Glutamatergic neuron (in vitro differentiated cells): ENCODE results near the gene PRRX1. TPM values are rescaled to one million over a fixed set of nuclear protein-coding genes. Genes with fewer than 3 reads are reported as not detected.

Experiments used
- DNase-seq: peaks from one replicate; pipeline ENCODE4 v3.0.0; 2022
- H3K27ac Mint-ChIP-seq: one replicate; pipeline ENCODE4 v1.8.0; 2020; ENCODE audit warnings: mild to moderate bottlenecking, mixed read lengths, inconsistent platforms; ENCODE audit not compliant: unreplicated experiment
- H3K27me3 Mint-ChIP-seq: one replicate; pipeline ENCODE4 v1.8.0; 2020; ENCODE audit warnings: mild to moderate bottlenecking, moderate library complexity, mixed read lengths, inconsistent platforms; ENCODE audit not compliant: unreplicated experiment
- H3K36me3 Mint-ChIP-seq: one replicate; pipeline ENCODE4 v1.8.0; 2020; ENCODE audit warnings: mild to moderate bottlenecking, mixed read lengths, inconsistent platforms; ENCODE audit not compliant: unreplicated experiment
- H3K4me1 Mint-ChIP-seq: one replicate; pipeline ENCODE4 v1.8.0; 2020; ENCODE audit warnings: mild to moderate bottlenecking, low read depth, mixed read lengths, inconsistent platforms; ENCODE audit not compliant: unreplicated experiment
- H3K4me3 Mint-ChIP-seq: one replicate; pipeline ENCODE4 v1.8.0; 2020; ENCODE audit warnings: mild to moderate bottlenecking, mixed read lengths, inconsistent platforms; ENCODE audit not compliant: unreplicated experiment
- H3K9me3 Mint-ChIP-seq: one replicate; pipeline ENCODE4 v1.8.0; 2020; ENCODE audit warnings: mild to moderate bottlenecking, moderate library complexity, mixed read lengths, inconsistent platforms; ENCODE audit not compliant: unreplicated experiment
- total RNA-seq: library from RNA; stranded (reverse); fragmentation: NEBNext Ultra II Directional; extraction: Animal tissue kit (Norgen Biotek cat#: 25700); gene quantifications from one replicate; pipeline ENCODE4 v1.2.1, GENCODE V29; 2021; ENCODE audit not compliant: unreplicated experiment
- TF ChIP-seq, protein P1 (sequence below): fragments of 200-600 bp; sonication (generic); IDR thresholded peaks from one replicate; pipeline ENCODE4 v1.5.0; 2021; ENCODE audit not compliant: partially characterized antibody, unreplicated experiment

PRRX1 gene
- total RNA-seq, 1 donor from 2014 or later: not detected

DNA sequence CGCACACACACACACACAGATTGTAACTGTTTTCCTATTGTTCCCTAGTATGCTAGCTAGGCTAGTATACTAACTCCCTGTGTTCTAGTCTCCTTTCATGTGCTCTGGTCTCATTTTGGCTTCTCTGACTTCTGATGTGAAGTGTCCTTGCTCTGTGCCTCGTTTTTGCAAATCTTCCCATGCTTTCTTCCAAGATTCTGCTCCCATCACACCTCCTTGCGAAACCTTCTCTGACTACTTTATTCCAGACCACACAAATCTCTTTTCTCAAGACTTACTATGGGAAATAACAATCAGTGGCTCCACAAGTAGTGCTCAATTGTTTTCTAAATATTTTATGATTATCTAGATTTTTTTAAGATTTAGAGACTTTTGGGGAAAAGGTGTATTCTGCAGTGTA lies 10.3 kb downstream of the PRRX1 start:
- TF ChIP-seq, protein P1, sequence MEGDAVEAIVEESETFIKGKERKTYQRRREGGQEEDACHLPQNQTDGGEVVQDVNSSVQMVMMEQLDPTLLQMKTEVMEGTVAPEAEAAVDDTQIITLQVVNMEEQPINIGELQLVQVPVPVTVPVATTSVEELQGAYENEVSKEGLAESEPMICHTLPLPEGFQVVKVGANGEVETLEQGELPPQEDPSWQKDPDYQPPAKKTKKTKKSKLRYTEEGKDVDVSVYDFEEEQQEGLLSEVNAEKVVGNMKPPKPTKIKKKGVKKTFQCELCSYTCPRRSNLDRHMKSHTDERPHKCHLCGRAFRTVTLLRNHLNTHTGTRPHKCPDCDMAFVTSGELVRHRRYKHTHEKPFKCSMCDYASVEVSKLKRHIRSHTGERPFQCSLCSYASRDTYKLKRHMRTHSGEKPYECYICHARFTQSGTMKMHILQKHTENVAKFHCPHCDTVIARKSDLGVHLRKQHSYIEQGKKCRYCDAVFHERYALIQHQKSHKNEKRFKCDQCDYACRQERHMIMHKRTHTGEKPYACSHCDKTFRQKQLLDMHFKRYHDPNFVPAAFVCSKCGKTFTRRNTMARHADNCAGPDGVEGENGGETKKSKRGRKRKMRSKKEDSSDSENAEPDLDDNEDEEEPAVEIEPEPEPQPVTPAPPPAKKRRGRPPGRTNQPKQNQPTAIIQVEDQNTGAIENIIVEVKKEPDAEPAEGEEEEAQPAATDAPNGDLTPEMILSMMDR: no peak
- Mint-ChIP-seq H3K4me3 (no peak overlapping the region), H3K4me1 (peaks cover 10% of the 10 kb centered on the region), H3K27me3 (peaks cover 16% of the 10 kb centered on the region), H3K27ac (no peak overlapping the region), H3K9me3 (peaks cover 2% of the 10 kb centered on the region), H3K36me3 (no peaks in the 10 kb centered on the region)
- no peak for DNase-seq

DNA sequence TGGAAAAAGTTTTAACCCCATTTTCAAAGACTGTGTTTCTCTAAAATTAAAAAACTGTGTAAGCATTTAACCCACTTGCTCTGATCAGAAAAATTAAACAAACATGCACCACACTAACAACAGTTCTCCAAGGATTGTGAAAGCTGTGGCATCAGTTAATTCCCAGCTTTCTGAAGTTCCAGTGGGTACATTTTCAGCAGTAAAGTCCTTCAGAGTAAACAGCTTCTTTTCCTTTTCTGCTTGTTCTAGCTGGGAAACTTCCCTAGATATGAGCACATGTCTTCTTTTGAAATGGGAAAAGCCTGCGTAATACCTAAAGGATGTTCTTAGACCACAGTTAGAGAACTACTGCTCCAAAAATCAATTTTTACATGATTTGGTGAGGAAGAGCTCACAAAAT lies 11.1 kb downstream of the PRRX1 start:
- H3K4me1 Mint-ChIP-seq: peaks cover 8% of the 10 kb centered on the region
- H3K27ac Mint-ChIP-seq: no peak overlapping the region
- DNase-seq: no peak
- no peaks in the 10 kb centered on the region for H3K36me3 Mint-ChIP-seq
- TF ChIP-seq, protein P1: no peak
- H3K27me3 Mint-ChIP-seq: peaks cover 14% of the 10 kb centered on the region
- peaks cover 2% of the 10 kb centered on the region for H3K9me3 Mint-ChIP-seq
- no peak overlapping the region for H3K4me3 Mint-ChIP-seq

DNA sequence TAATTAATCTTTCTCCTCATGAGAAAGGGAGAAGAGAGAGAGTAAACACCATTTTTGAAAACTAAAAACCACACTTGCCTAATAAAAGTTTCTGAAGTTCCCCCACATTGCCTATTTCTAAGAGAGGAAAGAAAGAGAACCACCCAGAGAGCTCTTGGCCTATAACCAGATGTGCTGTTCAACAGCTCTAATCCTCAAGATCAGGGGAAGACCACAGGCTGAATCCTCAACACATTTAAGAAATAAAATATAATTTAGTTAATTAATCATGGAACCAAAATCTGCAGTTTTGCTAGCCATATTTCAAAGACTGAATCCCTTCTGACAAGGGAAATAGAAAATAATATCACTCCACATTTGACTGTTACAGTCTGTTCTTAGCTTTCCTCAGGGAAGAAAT lies 11.9 kb downstream of the PRRX1 start:
- no peak overlapping the region for H3K27ac Mint-ChIP-seq
- H3K36me3 Mint-ChIP-seq: no peaks in the 10 kb centered on the region
- peaks cover 9% of the 10 kb centered on the region for H3K27me3 Mint-ChIP-seq
- no peak for DNase-seq
- TF ChIP-seq, protein P1: no peak
- no peak overlapping the region for H3K4me3 Mint-ChIP-seq
- H3K9me3 Mint-ChIP-seq: peaks cover 2% of the 10 kb centered on the region
- peaks cover 3% of the 10 kb centered on the region for H3K4me1 Mint-ChIP-seq

DNA sequence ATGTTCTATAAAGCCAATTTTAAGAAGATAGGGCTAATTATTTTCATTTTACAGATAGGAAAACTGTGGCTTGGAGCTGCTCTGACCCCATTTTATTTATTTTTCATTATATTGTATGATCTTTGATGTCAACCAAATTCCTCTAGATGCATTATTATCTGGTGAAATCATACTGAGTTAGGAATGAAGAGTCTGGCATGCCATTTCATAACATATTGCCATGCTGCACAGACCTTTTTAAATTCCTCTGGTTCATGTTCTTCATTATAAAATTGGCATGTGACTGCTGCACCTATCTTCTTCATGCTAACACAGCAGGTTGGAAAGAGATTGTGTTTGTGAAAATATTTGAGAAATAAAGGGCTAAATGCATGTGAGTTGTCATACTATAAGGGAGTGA lies 12.7 kb downstream of the PRRX1 start:
- H3K4me3 Mint-ChIP-seq: no peak overlapping the region
- H3K27me3 Mint-ChIP-seq: peaks cover 4% of the 10 kb centered on the region
- H3K27ac Mint-ChIP-seq: no peak overlapping the region
- H3K9me3 Mint-ChIP-seq: no peaks in the 10 kb centered on the region
- no peaks in the 10 kb centered on the region for H3K36me3 Mint-ChIP-seq
- TF ChIP-seq, protein P1: no peak
- DNase-seq: no peak
- H3K4me1 Mint-ChIP-seq: no peaks in the 10 kb centered on the region

DNA sequence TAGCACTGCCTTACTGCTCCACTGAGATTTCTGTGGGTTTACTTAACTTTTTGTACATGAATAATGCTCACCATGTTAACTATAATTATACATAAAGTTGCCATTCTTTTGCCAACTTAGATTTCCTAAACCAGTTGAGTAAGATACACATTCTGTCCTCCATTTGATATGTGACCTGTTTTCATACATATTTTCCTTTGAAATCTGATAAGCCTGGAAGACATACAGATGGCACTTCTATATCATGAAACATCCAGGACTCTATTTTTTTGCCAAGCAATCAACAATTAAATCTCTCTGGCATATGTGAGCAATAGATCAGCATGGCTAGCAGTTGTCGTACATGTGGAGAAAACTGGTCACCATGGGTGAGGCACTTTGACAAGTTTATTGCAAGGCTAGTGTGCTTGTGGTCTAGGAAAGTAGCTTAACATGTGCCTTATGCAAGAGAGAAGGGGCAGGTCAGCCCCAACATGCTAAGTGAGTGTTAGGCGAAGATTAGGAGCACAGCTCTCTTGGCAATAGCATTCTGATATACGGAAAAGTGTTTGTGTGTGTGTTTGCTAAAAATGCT lies 14.2 kb downstream of the PRRX1 start:
- Mint-ChIP-seq H3K27ac (no peak overlapping the region), H3K27me3 (peaks cover 2% of the 10 kb centered on the region), H3K4me3 (no peak overlapping the region), H3K4me1 (no peaks in the 10 kb centered on the region), H3K9me3 (peaks cover 3% of the 10 kb centered on the region), H3K36me3 (no peaks in the 10 kb centered on the region)
- TF ChIP-seq, protein P1: no peak
- no peak for DNase-seq
